Ishikawa (cell line): ENCODE results near the gene EBLN2.

ENCODE experiments used
- CEBPB ChIP-seq: IDR thresholded peaks from 2 replicates; pipeline ENCODE4 v1.6.1; 2012
- CREB1 ChIP-seq: IDR thresholded peaks from 2 replicates; pipeline ENCODE4 v1.6.1; 2012; ENCODE audit warnings: low read depth
- EP300 ChIP-seq: IDR thresholded peaks from 2 replicates; pipeline ENCODE4 v1.6.1; 2012; ENCODE audit warnings: borderline replicate concordance
- FOXM1 ChIP-seq: IDR thresholded peaks from 2 replicates; pipeline ENCODE4 v1.6.1; 2012; ENCODE audit warnings: low read depth, borderline replicate concordance
- RAD21 ChIP-seq: IDR thresholded peaks from 2 replicates; pipeline ENCODE4 v1.6.1; 2012; ENCODE audit warnings: low read depth
- REST ChIP-seq: IDR thresholded peaks from 2 replicates; pipeline ENCODE4 v1.6.1; 2012; ENCODE audit warnings: low read depth, mild to moderate bottlenecking
- TAF1 ChIP-seq: IDR thresholded peaks from 2 replicates; pipeline ENCODE4 v1.6.1; 2012; ENCODE audit warnings: low read depth, mild to moderate bottlenecking
- TEAD4 ChIP-seq: IDR thresholded peaks from 2 replicates; pipeline ENCODE4 v1.6.1; 2012
- USF1 ChIP-seq: IDR thresholded peaks from 2 replicates; pipeline ENCODE4 v1.6.1; 2012
- ZBTB7A ChIP-seq: IDR thresholded peaks from 2 replicates; pipeline ENCODE4 v1.6.1; 2012; ENCODE audit warnings: low read depth
- TF ChIP-seq, protein P1 (sequence below): IDR thresholded peaks from 2 replicates; pipeline ENCODE4 v1.6.1; 2012

GRCh38 chr3:73055583-73055982 is 5.9 kb upstream of the EBLN2 start:
- no peak for TF ChIP-seq REST
- no peak for TF ChIP-seq FOXM1
- TF ChIP-seq TAF1, result no peak
- TF ChIP-seq, protein P1, sequence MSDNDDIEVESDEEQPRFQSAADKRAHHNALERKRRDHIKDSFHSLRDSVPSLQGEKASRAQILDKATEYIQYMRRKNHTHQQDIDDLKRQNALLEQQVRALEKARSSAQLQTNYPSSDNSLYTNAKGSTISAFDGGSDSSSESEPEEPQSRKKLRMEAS, result no peak
- TF ChIP-seq CREB1, result no peak
- no peak for TF ChIP-seq CEBPB
- TF ChIP-seq USF1, result no peak
- no peak for TF ChIP-seq ZBTB7A
- TF ChIP-seq EP300, result no peak
- no peak for TF ChIP-seq TEAD4
- no peak for TF ChIP-seq RAD21
